Subcutaneous adipose tissue (tissue), 4 donors: ENCODE measurements around the gene CCN6. TPM values are rescaled to one million over a fixed set of nuclear protein-coding genes. Genes with fewer than 3 reads are reported as not detected.

ENCODE experiments used
- CTCF ChIP-seq: fragments of 450-650 bp; IDR thresholded peaks from one replicate; pipeline ENCODE4 v1.5.1; 2016; ENCODE audit warnings: low read depth, mild to moderate bottlenecking, control low read depth, antibody characterized with exemption, moderate library complexity
- total RNA-seq, 4 donors: library from RNA; depleted of rRNA; stranded (reverse); fragments of >200 nt; gene quantifications; one replicate each; pipeline ENCODE4 v1.1.0, GENCODE V29; 2016

Gene CCN6
- total RNA-seq, 4 donors from 2014 or later: not detected

GRCh38 chr6:112019589-112019988 lies 34.3 kb upstream of the CCN6 start:
- no peak for TF ChIP-seq CTCF

GRCh38 chr6:112021691-112022310 lies 32.1 kb upstream of the CCN6 start:
- no peak for TF ChIP-seq CTCF

- TF ChIP-seq CTCF: no peak
Measured at GRCh38 chr6:112022749-112023148, 31.2 kb upstream of the CCN6 start.

- no peak for TF ChIP-seq CTCF
Measured at GRCh38 chr6:112024464-112024863, 29.4 kb upstream of the CCN6 start.

GRCh38 chr6:112026933-112027332 lies 27.0 kb upstream of the CCN6 start:
- no peak for TF ChIP-seq CTCF

- no peak for TF ChIP-seq CTCF
Measured at GRCh38 chr6:112027942-112028674, 25.8 kb upstream of the CCN6 start.

- no peak for TF ChIP-seq CTCF
Measured at GRCh38 chr6:112029045-112029822, 24.7 kb upstream of the CCN6 start.
